Fibroblast of skin of left quadriceps (primary cell): ENCODE measurements around the gene IL23R.
"Not testable (repeated sequence)": the region's sequence is repeated elsewhere in the genome, so short reads cannot be mapped to it uniquely, and the experiment has no call there.

ENCODE experiments used
- DNase-seq, 2 experiments: peaks; one replicate each; pipeline ENCODE4 v3.0.0-alpha.2; 2013; ENCODE audit warnings: low read depth in 2 of 2

The IL23R gene

GRCh38 chr1:67166196-67166595, at the start of gene IL23R:
Gene IL23R, plus strand, starts transcription at chr1:67166454. Its CDS starts 1,667 bp downstream, at chr1:67168121.
- DNase-seq: no peak

DNA sequence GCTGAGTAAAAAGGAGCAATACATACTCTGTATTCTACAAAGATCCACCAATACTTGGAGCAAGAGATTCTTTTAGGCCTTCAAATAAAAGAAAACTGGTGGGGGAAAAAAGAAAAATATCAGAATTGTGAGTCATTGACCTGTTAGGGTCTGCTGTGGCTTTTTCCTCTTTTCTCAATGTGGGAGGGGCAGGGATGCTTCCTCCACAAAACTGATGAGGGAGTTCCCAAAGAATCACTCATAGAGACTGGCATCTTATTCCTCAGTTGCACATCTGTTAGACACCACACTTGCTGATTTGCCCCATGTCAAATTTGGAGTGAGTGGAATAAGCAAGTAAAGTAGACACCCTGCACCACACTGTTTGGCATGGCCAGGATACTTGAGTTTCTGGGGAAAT, 48.1 kb upstream of the IL23R start:
- no peak for DNase-seq

GRCh38 chr1:67118646-67119045, 47.6 kb upstream of the IL23R start:
- no peak for DNase-seq

DNA sequence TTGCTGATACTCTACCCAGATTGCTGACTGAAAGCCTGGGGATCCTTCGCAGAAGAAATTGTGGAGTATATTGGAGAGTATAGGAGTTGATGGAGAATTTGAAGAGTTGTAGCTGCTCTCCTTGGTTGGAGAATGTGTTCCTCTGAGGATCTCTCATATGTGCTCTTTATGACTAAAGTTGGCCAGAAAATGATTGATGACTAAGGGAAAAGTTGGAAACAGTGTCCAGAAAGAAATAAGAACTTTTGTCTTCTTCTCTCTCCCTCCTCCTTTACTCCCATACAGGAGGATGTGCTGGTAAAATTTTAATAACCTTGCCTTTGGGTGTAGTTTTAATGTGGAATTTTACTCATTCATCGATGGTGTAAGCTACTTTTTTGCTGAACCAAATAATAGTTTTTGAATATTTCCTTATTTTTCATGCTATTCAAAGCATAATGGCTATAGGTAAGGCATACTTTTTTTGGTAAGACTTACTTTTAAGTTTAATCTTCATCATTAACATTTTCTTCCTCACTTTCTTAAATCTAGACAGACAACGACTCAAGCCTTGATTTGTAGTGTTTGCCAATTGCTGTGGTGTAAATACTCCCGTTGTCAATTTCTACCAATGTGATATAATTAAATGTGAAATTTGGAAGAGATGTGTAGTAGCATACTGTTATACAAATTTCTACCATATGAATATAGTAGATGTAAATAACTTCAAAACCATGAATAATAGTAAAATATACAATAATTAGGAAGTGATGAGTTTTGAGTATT, 45.2 kb upstream of the IL23R start:
- DNase-seq: no peak

GRCh38 chr1:67124455-67124854, 41.8 kb upstream of the IL23R start:
- DNase-seq: no peak

DNA sequence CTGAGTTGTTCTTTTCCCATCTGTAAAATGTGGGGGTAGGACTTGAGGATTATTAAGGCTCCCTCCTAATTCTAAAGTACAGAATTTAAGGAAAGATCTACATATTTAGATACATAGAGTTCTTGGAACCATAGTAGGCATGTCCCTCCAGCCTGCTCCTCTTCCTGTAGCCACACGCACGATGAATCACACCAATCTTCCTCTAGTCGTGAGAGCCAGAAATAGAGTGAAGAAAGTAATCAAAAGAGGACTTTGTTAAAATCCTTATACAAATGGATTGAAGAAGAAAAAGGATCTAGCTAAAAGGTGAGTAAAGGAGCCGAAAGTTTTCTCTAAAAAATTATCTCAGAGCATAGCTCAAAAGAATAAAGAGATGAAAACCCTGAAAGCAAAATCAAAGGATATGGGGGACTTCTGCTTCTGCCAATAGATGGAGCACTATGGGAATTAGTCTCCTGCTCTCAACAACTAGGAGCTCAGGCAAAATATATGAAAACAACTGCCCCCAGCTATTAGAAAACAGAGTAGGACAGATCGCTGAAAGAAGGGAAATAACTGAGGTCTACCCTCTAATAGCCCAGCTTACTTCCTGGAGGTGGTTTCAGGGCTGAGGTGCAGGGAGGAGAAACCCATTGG, 40.0 kb upstream of the IL23R start:
- no peak for DNase-seq

- DNase-seq: no peak
Measured at GRCh38 chr1:67126974-67127373, 39.3 kb upstream of the IL23R start.

DNA sequence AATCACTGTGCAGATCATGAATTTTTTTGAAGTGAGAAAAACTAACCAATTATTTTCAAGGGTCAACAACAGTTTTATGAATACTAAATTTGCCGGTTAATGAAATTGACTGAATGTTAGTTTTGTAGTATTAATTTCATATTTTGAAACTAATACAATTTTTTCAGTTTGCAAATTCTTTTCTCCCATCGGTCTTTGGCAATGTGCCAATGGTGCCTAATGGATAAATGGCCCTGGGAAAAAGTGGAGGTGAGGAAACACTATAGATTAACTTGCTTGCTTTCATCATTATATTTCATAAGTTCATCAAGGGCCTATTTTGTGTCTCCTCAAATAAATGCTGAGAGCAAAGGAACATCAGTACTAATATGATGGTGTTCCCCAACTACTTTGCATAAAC, 35.6 kb upstream of the IL23R start:
- DNase-seq: no peak

GRCh38 chr1:67133177-67133576, 33.1 kb upstream of the IL23R start:
- DNase-seq: no peak

DNA sequence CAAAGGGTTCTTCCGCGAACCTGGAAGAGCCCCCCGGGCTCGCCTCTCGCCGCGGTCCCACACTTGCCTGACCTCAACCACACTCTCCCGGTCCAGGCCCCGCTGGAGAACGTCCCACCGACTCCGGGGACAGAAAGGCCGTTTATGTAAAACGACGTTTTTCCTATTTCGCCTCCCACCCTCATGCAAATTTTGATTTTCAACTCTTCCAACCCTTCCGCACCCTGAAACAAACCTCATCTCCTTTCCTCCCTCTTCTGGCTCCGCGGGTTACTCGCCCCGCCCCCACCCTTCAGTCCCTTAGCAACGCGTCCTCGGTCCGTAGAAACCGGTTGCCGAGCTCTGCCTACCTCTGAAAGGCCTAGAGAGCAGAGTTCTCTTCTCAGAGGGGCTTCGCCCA, 31.6 kb upstream of the IL23R start, which contains the start of gene C1orf141:
Gene C1orf141 (minus strand): TSS at position 276 of the 400 bp plus-strand sequence. CDS start 7,730 bp downstream, outside the sequence.
- DNase-seq: no peak

GRCh38 chr1:67135354-67135753, 30.9 kb upstream of the IL23R start:
- DNase-seq: peak; percentile 89 to 90

- DNase-seq: no peak
Measured at GRCh38 chr1:67137307-67137753, 28.9 kb upstream of the IL23R start.

- no peak for DNase-seq
Measured at GRCh38 chr1:67138813-67139499, 27.3 kb upstream of the IL23R start.

GRCh38 chr1:67140460-67140859, 25.8 kb upstream of the IL23R start:
- no peak for DNase-seq

GRCh38 chr1:67141832-67142231, 24.4 kb upstream of the IL23R start:
- not testable (repeated sequence) for DNase-seq

DNA sequence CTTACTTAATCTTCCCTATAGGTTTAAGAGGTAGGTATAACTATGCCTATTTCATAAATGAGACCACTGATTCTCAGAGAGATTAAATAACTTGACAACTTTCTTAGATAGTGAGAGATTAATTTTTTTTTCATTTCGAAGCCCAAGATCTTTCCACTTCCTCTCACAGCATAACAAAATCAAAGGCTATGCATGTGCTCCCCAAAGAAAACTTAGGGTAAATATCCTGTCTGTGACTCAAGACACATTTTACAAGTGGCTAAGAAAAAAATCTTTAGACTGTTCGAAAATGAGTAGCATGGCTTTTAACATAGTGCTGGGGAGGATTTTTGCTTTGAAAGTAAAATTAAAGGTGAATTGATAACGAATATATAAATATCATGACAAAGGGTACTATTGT, 23.3 kb upstream of the IL23R start:
- DNase-seq: no peak

GRCh38 chr1:67143966-67144365, 22.3 kb upstream of the IL23R start:
- no peak for DNase-seq

DNA sequence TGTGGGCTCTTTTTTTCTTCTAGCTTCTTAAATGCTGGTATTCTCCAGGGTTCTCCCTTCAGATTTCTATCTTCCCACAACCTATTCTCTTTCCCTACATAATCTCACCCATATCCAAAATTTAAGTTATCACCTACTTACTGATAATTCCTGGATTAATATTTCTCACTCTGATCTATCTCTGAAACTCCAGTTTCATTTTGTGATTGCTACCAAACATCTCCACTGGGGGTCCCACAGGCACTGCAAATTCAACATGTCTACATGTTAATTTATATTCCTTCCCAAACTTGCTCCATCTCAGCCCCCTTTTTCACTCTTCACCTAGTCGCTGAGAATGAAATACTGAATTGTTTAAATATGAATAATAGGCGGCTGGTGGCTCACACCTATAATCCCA, 21.6 kb upstream of the IL23R start:
- DNase-seq: no peak

- no peak for DNase-seq
Measured at GRCh38 chr1:67146101-67146500, 20.2 kb upstream of the IL23R start.

GRCh38 chr1:67146539-67146938, 19.7 kb upstream of the IL23R start:
- DNase-seq: no peak

GRCh38 chr1:67147973-67148372, 18.3 kb upstream of the IL23R start:
- DNase-seq: not testable (repeated sequence)

- no peak for DNase-seq
Measured at GRCh38 chr1:67148516-67149178, 17.6 kb upstream of the IL23R start.
